ENCODE results near the gene RBMY1B. TPM values are rescaled to one million over a fixed set of nuclear protein-coding genes. Genes with fewer than 3 reads are reported as not detected.

Gene RBMY1B
- total RNA-seq, 1 experiment from 2014 or later = not detected

Other genes starting within 250 kb of the RBMY1B start
- gene RBMY1A1, start 23.5 kb downstream of the RBMY1B start, total RNA-seq (2021; ENCODE audit: unreplicated experiment) = not detected

Data from Panc1 (cell line).